ENCODE results near the gene CYP11A1. TPM values are rescaled to one million over a fixed set of nuclear protein-coding genes. Genes with fewer than 3 reads are reported as not detected.

Gene CYP11A1
- total and polyA plus RNA-seq, 2 donors (not counting 1 experiment from before 2014, with no cell fraction given): not detected

GRCh38 chr15:74406517-74406916, 39.1 kb upstream of the CYP11A1 start:
- H3K4me1 ChIP-seq (ENCODE audit: control insufficient read depth in 2 of 2, insufficient read depth in 2 of 2, low read length in 2 of 2): peaks cover 45 to 65% of the 10 kb centered on the region in 2 donors
- Mint-ChIP-seq H3K4me1 (peaks cover 67% of the 10 kb centered on the region), H3K27ac (peak overlapping the region; percentile 0), H3K4me3 (no peak overlapping the region), H3K27me3 (no peaks in the 10 kb centered on the region), H3K9me3 (ENCODE audit: insufficient read depth) (no peaks in the 10 kb centered on the region)
- intact Hi-C loops (cut with micrococcal nuclease): no loop called here
- CTCF ChIA-PET: interaction anchor here (1.2 to 9.5 kb wide), 5 partner anchors 10 to 75 kb away, joined by 3 to 153 read pairs (median 3); no protein-coding TSS in a partner anchor
- peaks cover 0 to 17% of the 10 kb centered on the region in 2 experiments for H3K36me3 ChIP-seq (replicated peaks in 1 of 2; ENCODE audit: control extremely low read depth in 1 of 2, control insufficient read depth in 1 of 2, extremely low read depth in 1 of 2, insufficient read depth in 2 of 2, low read length in 1 of 2)
- no peak overlapping the region for H2AFZ ChIP-seq (ENCODE audit: insufficient read depth, low read depth, low read length, poor library complexity, severe bottlenecking)
- TF ChIP-seq EZH2 (IDR thresholded peaks at IDR 0.05; ENCODE audit: borderline replicate concordance, insufficient read depth, low read depth, low read length, poor library complexity, severe bottlenecking) (no peak), CTCF (IDR thresholded peaks at IDR 0.05) (no peak)
- no peaks in the 10 kb centered on the region for H3K27me3 ChIP-seq (replicated peaks in 1 of 4; ENCODE audit: control extremely low read depth in 1 of 4, control insufficient read depth in 3 of 4, insufficient read depth in 4 of 4, low read length in 3 of 4)
- WGBS (ENCODE audit: insufficient coverage): 97% methylated on average over 3 of the region's 4 CpGs
- H3K27ac ChIP-seq (ENCODE audit: low read length in 2 of 2): no peak overlapping the region
- no peak for ATAC-seq (ENCODE audit: low read depth)
- no peak overlapping the region for H3K4me2 ChIP-seq (replicated peaks; ENCODE audit: low read depth, low read length, poor library complexity, severe bottlenecking)
- no peak overlapping the region for H3K9ac ChIP-seq (ENCODE audit: low read length)
- no peaks in the 10 kb centered on the region for H3K9me3 ChIP-seq (ENCODE audit: control extremely low read depth in 1 of 3, control insufficient read depth in 2 of 3, insufficient read depth in 1 of 3, low read length in 2 of 3)
- POLR2A ChIA-PET: interaction anchor here (0.9 to 8.4 kb wide), 2 partner anchors 11 to 21 kb away, joined by 3 to 64 read pairs; no protein-coding TSS in a partner anchor
- peaks cover 5% of the 10 kb centered on the region for H3K79me2 ChIP-seq (ENCODE audit: control insufficient read depth, insufficient read depth, low read length)
- peaks cover 7% of the 10 kb centered on the region for H4K20me1 ChIP-seq (ENCODE audit: control insufficient read depth, insufficient read depth, low read length, poor library complexity, severe bottlenecking)
- no peak overlapping the region for H3K4me3 ChIP-seq (ENCODE audit: control extremely low read depth in 1 of 5, extremely low read depth in 1 of 5, insufficient read depth in 1 of 5, low read depth in 2 of 5, low read length in 4 of 5)
- no peak for DNase-seq

DNA sequence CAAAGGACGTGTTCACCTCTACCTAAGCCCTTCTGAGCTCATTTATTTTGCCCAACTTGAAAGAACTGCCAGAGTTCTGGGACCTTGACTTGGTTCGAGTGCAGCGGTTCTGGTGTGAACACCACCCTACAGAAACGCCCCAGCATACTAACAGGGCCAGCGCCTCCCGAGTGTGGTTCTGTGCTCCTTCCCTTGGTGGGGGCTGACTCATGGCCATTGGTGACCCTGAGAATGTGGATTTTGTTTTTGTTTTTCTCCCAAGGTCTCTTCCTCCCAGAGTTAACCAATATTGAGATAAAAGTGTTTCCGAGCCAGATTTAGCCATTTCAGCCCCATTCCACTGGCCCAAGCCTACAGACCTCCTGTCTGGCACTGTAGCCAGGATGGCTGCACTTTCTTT, 38.4 kb upstream of the CYP11A1 start:
- H3K4me3 Mint-ChIP-seq: no peak overlapping the region
- no peak for ATAC-seq (ENCODE audit: low read depth)
- no peak overlapping the region for H3K9ac ChIP-seq (ENCODE audit: low read length)
- peaks cover 0 to 10% of the 10 kb centered on the region in 2 experiments for H3K36me3 ChIP-seq (replicated peaks in 1 of 2; ENCODE audit: control extremely low read depth in 1 of 2, control insufficient read depth in 1 of 2, extremely low read depth in 1 of 2, insufficient read depth in 2 of 2, low read length in 1 of 2)
- H3K79me2 ChIP-seq (ENCODE audit: control insufficient read depth, insufficient read depth, low read length): peaks cover 6% of the 10 kb centered on the region
- POLR2A ChIA-PET: interaction anchor here (0.6 to 8.4 kb wide), 2 partner anchors 21 to 1333 kb away, joined by 3 to 64 read pairs; no protein-coding TSS in a partner anchor
- no peak overlapping the region for H3K4me3 ChIP-seq (ENCODE audit: control extremely low read depth in 1 of 5, extremely low read depth in 1 of 5, insufficient read depth in 1 of 5, low read depth in 2 of 5, low read length in 4 of 5)
- CTCF ChIA-PET: interaction anchor here (0.9 to 9.5 kb wide), 6 partner anchors 9 to 76 kb away, joined by 3 to 153 read pairs (median 4); no protein-coding TSS in a partner anchor
- TF ChIP-seq EZH2 (IDR thresholded peaks at IDR 0.05; ENCODE audit: borderline replicate concordance, insufficient read depth, low read depth, low read length, poor library complexity, severe bottlenecking) (no peak), CTCF (IDR thresholded peaks at IDR 0.05) (no peak)
- H3K9me3 ChIP-seq (ENCODE audit: control extremely low read depth in 1 of 3, control insufficient read depth in 2 of 3, insufficient read depth in 1 of 3, low read length in 2 of 3): no peaks in the 10 kb centered on the region
- H3K27ac Mint-ChIP-seq: peak overlapping the region; percentile 47
- peaks cover 5% of the 10 kb centered on the region for H4K20me1 ChIP-seq (ENCODE audit: control insufficient read depth, insufficient read depth, low read length, poor library complexity, severe bottlenecking)
- WGBS (ENCODE audit: insufficient coverage): 67% methylated on average over 1 of the region's 7 CpGs
- no peaks in the 10 kb centered on the region for H3K27me3 Mint-ChIP-seq
- H3K4me1 ChIP-seq (ENCODE audit: control insufficient read depth in 2 of 2, insufficient read depth in 2 of 2, low read length in 2 of 2): peaks cover 51 to 72% of the 10 kb centered on the region in 2 donors
- H3K4me2 ChIP-seq (replicated peaks; ENCODE audit: low read depth, low read length, poor library complexity, severe bottlenecking): no peak overlapping the region
- intact Hi-C loops (cut with micrococcal nuclease): no loop called here
- H3K27ac ChIP-seq (ENCODE audit: low read length in 2 of 2): peak overlapping the region in 1 of 2 donors; percentile 15
- no peaks in the 10 kb centered on the region for H3K27me3 ChIP-seq (replicated peaks in 1 of 4; ENCODE audit: control extremely low read depth in 1 of 4, control insufficient read depth in 3 of 4, insufficient read depth in 4 of 4, low read length in 3 of 4)
- H3K9me3 Mint-ChIP-seq (ENCODE audit: insufficient read depth): no peaks in the 10 kb centered on the region
- no peak for DNase-seq
- peaks cover 74% of the 10 kb centered on the region for H3K4me1 Mint-ChIP-seq
- no peak overlapping the region for H2AFZ ChIP-seq (ENCODE audit: insufficient read depth, low read depth, low read length, poor library complexity, severe bottlenecking)

All from B cell (primary cell).